ENCODE data around the gene UMODL1.

UMODL1 gene

DNA sequence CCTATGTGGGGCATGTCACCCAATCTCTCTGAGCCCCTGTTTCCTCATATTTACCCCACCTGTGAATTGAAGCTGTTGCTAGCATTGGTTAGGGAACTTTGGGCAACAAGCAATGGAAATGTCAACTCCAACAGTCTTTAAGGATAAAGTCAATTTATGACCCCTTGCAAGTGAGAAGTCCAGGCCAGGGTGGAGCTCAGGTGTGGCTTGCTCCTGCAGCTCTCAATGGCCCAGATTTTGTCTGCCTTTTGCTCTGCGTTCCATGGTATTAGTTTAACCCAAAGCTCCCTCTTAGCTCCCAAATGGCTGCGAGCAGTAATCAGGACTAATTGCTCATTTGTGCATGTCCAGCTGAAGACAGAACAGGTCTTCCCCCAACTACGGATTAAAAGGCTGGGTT lies 77.5 kb downstream of the UMODL1 start:
- no peak for TF ChIP-seq CTCF (conservative IDR thresholded peaks at IDR 0.05; ENCODE audit: low read depth, low read length)
- H3K4me3 ChIP-seq (ENCODE audit: low read length), result no peak overlapping the region
- no peak for DNase-seq (ENCODE audit: low read depth)

DNA sequence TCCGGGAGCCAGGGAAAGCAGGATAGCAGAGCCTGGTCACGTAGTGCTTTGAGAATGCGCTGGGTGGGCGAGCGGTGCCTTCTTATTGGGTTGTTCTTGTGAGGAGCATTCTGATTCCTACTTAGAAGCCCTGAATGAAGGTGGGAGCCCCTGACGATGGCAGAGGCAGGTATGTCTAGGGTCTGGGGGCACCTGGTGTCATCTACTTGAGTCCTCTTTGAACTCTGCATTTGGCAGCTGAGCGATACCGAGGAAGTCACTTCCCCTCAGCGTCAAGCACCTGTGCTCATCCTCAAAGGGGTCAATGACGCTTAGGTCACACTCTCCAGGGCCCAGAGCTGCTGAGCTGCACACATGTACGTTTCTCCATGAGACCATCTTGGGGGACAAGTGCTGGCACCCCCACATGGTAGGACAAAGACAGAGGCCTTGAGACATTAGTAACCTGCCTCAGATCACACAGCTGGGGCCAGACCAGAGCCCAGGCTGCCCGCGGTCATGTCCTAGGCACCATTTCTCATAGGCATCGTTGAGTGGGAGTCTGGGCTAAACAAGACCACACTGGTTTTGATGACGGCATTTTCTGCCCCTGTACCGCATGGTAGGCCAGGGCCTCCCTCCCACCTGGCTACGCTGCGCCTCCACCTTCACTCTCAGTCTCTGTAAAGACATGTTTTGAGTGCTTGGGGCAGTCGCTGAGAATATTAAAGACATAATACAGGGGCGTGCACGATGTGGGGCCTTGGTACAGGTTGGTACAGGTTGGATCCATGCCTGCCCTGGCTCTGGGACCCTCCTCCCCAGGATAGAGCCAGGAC lies 78.7 kb downstream of the UMODL1 start:
- H3K4me3 ChIP-seq (ENCODE audit: low read length), result no peak overlapping the region
- DNase-seq (ENCODE audit: low read depth), result no peak
- TF ChIP-seq CTCF (conservative IDR thresholded peaks at IDR 0.05; ENCODE audit: low read depth, low read length), result no peak

DNA sequence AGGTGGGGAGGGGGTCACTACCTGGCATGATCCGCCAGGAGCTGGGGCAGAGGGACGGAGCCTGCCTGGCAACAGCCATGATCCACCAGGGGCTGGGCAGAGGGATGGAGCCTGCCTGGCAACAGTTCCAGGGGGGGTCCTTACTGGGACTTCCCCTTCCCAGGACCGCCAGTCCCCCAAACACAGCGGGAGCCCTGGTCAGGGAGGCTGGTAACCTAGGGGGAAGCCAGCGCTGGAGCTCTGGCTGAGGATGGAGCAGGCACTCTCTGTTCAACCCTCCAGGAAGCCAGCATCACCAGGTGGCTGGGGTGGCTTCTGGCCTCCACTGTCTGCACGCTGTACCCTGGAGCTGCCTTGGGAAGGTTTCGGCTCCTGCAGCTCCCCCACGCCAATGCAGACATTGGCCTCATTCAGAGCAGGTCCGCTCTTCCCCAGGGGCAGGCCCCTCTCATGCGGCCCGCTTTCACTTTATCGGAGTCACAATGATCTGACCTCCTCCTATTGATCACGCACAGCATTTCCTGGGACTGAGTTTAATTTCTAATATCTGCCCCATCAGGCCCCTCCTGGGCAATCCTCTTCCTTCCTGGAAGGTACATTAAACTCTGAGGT lies 79.5 kb downstream of the UMODL1 start:
- no peak for DNase-seq (ENCODE audit: low read depth)
- TF ChIP-seq CTCF (conservative IDR thresholded peaks at IDR 0.05; ENCODE audit: low read depth, low read length), result no peak
- no peak overlapping the region for H3K4me3 ChIP-seq (ENCODE audit: low read length)

- H3K4me3 ChIP-seq (ENCODE audit: low read length), result no peak overlapping the region
Observed at GRCh38 chr21:42151148-42151947, 80.2 kb downstream of the UMODL1 start.

GRCh38 chr21:42151948-42152220 lies 80.8 kb downstream of the UMODL1 start:
- DNase-seq (ENCODE audit: low read depth), result no peak
- H3K4me3 ChIP-seq (ENCODE audit: low read length), result no peak overlapping the region
- no peak for TF ChIP-seq CTCF (conservative IDR thresholded peaks at IDR 0.05; ENCODE audit: low read depth, low read length)

More at GRCh38 chr21:42151148-42151947, 80.2 kb downstream of the UMODL1 start:
- DNase-seq (ENCODE audit: low read depth), result no peak
- no peak for TF ChIP-seq CTCF (conservative IDR thresholded peaks at IDR 0.05; ENCODE audit: low read depth, low read length)

- no peak for TF ChIP-seq CTCF (conservative IDR thresholded peaks at IDR 0.05; ENCODE audit: low read depth, low read length)
- no peak overlapping the region for H3K4me3 ChIP-seq (ENCODE audit: low read length)
- DNase-seq (ENCODE audit: low read depth), result no peak
Observed at GRCh38 chr21:42153046-42153686, 82.0 kb downstream of the UMODL1 start.
